ENCODE measurements around the gene WLS. TPM values are rescaled to one million over a fixed set of nuclear protein-coding genes. Genes with fewer than 3 reads are reported as not detected.

The WLS gene
- total RNA-seq, 1 donor from 2014 or later, result 187 TPM

DNA sequence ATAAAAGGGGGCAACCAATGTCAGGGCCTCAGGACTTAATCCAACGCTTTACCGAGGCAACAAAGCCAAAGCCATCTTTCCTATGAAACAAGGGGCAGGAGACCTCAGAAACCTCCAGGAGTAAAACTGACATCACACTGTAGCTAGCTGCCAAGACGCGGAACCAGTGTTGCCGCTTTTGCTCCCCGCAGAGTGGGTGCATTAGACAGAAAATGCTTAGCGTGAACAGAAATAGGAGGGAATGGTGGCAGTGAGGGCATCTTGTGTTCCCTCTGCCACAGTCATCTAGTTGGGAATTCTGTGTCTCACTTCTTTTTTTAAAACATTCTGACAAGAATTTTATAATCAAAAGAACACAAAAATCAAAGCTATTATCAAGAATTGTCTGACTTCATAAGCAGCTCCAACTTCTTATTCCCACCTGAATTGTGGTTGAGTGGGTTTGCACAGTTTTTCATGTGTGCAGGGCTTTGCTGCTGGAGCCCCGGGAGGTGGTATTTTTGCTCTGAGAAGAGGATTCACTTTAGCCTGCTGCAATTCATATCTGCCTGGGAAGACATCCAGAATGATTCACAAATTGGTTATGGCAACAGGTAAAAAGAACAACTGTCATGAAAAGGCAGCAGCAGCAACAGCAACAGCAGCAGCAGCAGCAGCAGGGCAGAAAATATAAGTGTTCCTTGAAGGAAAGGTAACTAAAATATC, 99.7 kb downstream of the WLS start:
- no peak overlapping the region for H3K27ac ChIP-seq (ENCODE audit: low read depth, low read length)
- Mint-ChIP-seq H3K27me3 (ENCODE audit: low read depth, unreplicated experiment) (no peaks in the 10 kb centered on the region), H3K9me3 (ENCODE audit: unreplicated experiment) (no peaks in the 10 kb centered on the region), H3K36me3 (ENCODE audit: low read depth, unreplicated experiment) (peaks cover 40% of the 10 kb centered on the region), H3K27ac (ENCODE audit: unreplicated experiment) (no peak overlapping the region), H3K4me1 (ENCODE audit: low read depth, unreplicated experiment) (peaks cover 15% of the 10 kb centered on the region), H3K4me3 (ENCODE audit: unreplicated experiment) (no peak overlapping the region)
- H3K9me3 ChIP-seq (ENCODE audit: insufficient read depth, low read depth, low read length), result no peaks in the 10 kb centered on the region
- peaks cover 13% of the 10 kb centered on the region for H3K4me1 ChIP-seq (ENCODE audit: insufficient read depth, low read length)
- H3K27me3 ChIP-seq (ENCODE audit: insufficient read depth, low read length), result no peaks in the 10 kb centered on the region
- TF ChIP-seq, protein P1, sequence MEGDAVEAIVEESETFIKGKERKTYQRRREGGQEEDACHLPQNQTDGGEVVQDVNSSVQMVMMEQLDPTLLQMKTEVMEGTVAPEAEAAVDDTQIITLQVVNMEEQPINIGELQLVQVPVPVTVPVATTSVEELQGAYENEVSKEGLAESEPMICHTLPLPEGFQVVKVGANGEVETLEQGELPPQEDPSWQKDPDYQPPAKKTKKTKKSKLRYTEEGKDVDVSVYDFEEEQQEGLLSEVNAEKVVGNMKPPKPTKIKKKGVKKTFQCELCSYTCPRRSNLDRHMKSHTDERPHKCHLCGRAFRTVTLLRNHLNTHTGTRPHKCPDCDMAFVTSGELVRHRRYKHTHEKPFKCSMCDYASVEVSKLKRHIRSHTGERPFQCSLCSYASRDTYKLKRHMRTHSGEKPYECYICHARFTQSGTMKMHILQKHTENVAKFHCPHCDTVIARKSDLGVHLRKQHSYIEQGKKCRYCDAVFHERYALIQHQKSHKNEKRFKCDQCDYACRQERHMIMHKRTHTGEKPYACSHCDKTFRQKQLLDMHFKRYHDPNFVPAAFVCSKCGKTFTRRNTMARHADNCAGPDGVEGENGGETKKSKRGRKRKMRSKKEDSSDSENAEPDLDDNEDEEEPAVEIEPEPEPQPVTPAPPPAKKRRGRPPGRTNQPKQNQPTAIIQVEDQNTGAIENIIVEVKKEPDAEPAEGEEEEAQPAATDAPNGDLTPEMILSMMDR (IDR thresholded peaks at IDR 0.05; ENCODE audit: insufficient read depth, low read depth, low read length), result no peak
- TF ChIP-seq EZH2 (IDR thresholded peaks at IDR 0.05; ENCODE audit: insufficient read depth, low read length), result no peak
- H4K20me1 ChIP-seq (ENCODE audit: insufficient read depth, low read length), result peaks cover 5% of the 10 kb centered on the region
- DNase-seq (ENCODE audit: low read depth), result no peak
- FAIRE-seq, result no peak
- no peak overlapping the region for H3K4me2 ChIP-seq (ENCODE audit: low read length)
- no peak overlapping the region for H3K9ac ChIP-seq (ENCODE audit: low read length)
- H3K79me2 ChIP-seq (ENCODE audit: insufficient read depth, low read length), result no peaks in the 10 kb centered on the region
- no peak overlapping the region for H3K4me3 ChIP-seq (ENCODE audit: insufficient read depth, low read depth, low read length)
- H2AFZ ChIP-seq (ENCODE audit: low read depth, low read length), result no peak overlapping the region
- peaks cover 64% of the 10 kb centered on the region for H3K36me3 ChIP-seq (ENCODE audit: insufficient read depth, low read length)

DNA sequence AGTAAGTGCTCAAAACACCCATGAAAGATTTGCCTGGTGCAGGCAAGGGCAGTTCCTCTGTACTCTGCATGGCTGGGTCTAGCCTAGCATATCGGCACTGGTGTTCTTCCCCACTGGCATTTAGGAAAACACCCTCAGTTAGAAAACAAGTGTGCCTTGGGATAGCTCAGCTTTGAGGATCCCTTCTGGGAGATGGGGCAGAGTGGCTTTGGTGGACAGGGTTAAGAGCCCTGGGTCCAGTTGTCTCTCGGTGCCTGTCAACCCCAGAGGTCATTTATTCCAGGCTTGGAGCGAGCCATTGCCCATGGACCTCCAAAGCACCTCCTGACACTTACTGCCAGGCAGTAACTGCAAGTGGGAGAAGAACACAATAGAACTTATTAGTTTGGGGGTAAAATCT, 101.1 kb downstream of the WLS start:
- Histone ChIP-seq H4K20me1 (ENCODE audit: insufficient read depth, low read length) (peaks cover 5% of the 10 kb centered on the region), H3K9me3 (ENCODE audit: insufficient read depth, low read depth, low read length) (no peaks in the 10 kb centered on the region), H3K36me3 (ENCODE audit: insufficient read depth, low read length) (peaks cover 63% of the 10 kb centered on the region), H2AFZ (ENCODE audit: low read depth, low read length) (no peak overlapping the region), H3K4me3 (ENCODE audit: insufficient read depth, low read depth, low read length) (no peak overlapping the region), H3K9ac (ENCODE audit: low read length) (no peak overlapping the region), H3K27me3 (ENCODE audit: insufficient read depth, low read length) (no peaks in the 10 kb centered on the region), H3K27ac (ENCODE audit: low read depth, low read length) (no peak overlapping the region), H3K4me1 (ENCODE audit: insufficient read depth, low read length) (peaks cover 13% of the 10 kb centered on the region), H3K4me2 (ENCODE audit: low read length) (no peak overlapping the region), H3K79me2 (ENCODE audit: insufficient read depth, low read length) (no peaks in the 10 kb centered on the region)
- H3K27me3 Mint-ChIP-seq (ENCODE audit: low read depth, unreplicated experiment), result no peaks in the 10 kb centered on the region
- H3K27ac Mint-ChIP-seq (ENCODE audit: unreplicated experiment), result no peak overlapping the region
- FAIRE-seq (no peak), DNase-seq (ENCODE audit: low read depth) (no peak)
- H3K4me1 Mint-ChIP-seq (ENCODE audit: low read depth, unreplicated experiment), result peaks cover 18% of the 10 kb centered on the region
- no peaks in the 10 kb centered on the region for H3K9me3 Mint-ChIP-seq (ENCODE audit: unreplicated experiment)
- no peak overlapping the region for H3K4me3 Mint-ChIP-seq (ENCODE audit: unreplicated experiment)
- no peak for TF ChIP-seq EZH2 (IDR thresholded peaks at IDR 0.05; ENCODE audit: insufficient read depth, low read length)
- TF ChIP-seq, protein P1 (IDR thresholded peaks at IDR 0.05; ENCODE audit: insufficient read depth, low read depth, low read length), result no peak
- peaks cover 35% of the 10 kb centered on the region for H3K36me3 Mint-ChIP-seq (ENCODE audit: low read depth, unreplicated experiment)

DNA sequence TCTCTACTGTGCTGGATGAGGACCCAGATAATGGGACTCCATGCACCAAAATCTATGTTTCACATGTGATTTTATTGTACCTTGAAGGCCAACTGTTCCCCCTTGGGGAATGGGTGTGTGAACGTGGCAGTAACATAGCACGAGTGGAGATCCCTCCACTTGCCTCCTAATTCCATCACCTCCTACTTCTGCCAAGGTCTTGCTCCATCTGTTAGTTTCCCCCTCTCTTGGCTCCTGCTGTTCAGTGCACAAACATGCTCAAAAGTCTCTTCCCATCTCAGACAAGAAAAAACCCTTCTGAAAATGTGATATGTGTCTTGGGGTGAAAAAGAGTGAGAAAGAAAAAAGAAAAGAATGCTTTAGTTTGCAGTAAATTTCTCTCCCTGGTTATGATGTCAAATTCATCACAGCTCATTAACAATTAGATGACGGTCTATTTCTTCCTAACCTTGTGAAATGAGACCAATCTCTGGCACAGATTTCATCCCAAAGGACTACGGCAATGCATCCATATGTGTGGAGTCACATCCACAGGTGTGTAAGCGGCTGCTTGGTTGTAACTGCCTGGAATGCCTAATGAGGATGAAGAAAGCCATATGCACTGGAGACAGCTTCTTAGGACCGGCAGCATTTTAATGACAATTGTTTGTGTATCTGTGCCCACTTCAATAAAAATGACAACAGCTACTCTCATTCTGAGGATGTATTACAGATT, 102.6 kb downstream of the WLS start:
- Mint-ChIP-seq H3K27me3 (ENCODE audit: low read depth, unreplicated experiment) (no peaks in the 10 kb centered on the region), H3K27ac (ENCODE audit: unreplicated experiment) (no peak overlapping the region), H3K4me3 (ENCODE audit: unreplicated experiment) (no peak overlapping the region), H3K36me3 (ENCODE audit: low read depth, unreplicated experiment) (peaks cover 31% of the 10 kb centered on the region), H3K4me1 (ENCODE audit: low read depth, unreplicated experiment) (peaks cover 16% of the 10 kb centered on the region), H3K9me3 (ENCODE audit: unreplicated experiment) (no peaks in the 10 kb centered on the region)
- Histone ChIP-seq H3K27me3 (ENCODE audit: insufficient read depth, low read length) (no peaks in the 10 kb centered on the region), H4K20me1 (ENCODE audit: insufficient read depth, low read length) (peaks cover 5% of the 10 kb centered on the region), H3K79me2 (ENCODE audit: insufficient read depth, low read length) (no peaks in the 10 kb centered on the region), H3K4me1 (ENCODE audit: insufficient read depth, low read length) (peaks cover 13% of the 10 kb centered on the region), H3K9ac (ENCODE audit: low read length) (no peak overlapping the region), H2AFZ (ENCODE audit: low read depth, low read length) (no peak overlapping the region), H3K27ac (ENCODE audit: low read depth, low read length) (no peak overlapping the region), H3K36me3 (ENCODE audit: insufficient read depth, low read length) (peaks cover 66% of the 10 kb centered on the region), H3K4me3 (ENCODE audit: insufficient read depth, low read depth, low read length) (no peak overlapping the region), H3K9me3 (ENCODE audit: insufficient read depth, low read depth, low read length) (no peaks in the 10 kb centered on the region), H3K4me2 (ENCODE audit: low read length) (no peak overlapping the region)
- DNase-seq (ENCODE audit: low read depth) (no peak), FAIRE-seq (no peak)
- TF ChIP-seq EZH2 (IDR thresholded peaks at IDR 0.05; ENCODE audit: insufficient read depth, low read length), result no peak
